ENCODE results near the gene GK. TPM values are rescaled to one million over a fixed set of nuclear protein-coding genes. Genes with fewer than 3 reads are reported as not detected.

GK gene
- total RNA-seq, 1 donor from 2014 or later, result 14.2 TPM

DNA sequence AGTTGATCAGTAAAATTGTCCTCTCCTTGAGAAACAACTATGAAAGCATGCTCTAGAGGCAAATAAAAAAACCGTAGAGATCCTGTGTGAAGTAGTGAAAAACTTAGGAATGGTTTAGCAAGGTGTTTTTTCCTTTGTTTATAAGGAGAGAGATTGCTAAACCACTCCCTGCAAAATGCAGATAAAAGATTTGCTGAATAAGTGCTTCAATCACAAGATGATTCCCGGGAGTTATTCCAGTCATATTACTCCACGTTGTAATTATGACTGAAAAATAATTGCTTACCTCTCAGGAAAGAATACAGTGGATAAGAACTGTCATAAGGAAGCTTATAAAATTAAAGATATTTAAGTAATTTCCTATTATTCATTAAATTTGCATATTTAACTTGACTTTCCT is 2.8 kb downstream of the GK start:
- no peak overlapping the region for H3K27ac ChIP-seq
- intact Hi-C loops (cut with DNase I), result loop anchor here (10.0 kb wide), 1 partner anchor 229 kb away; the partner anchor contains the start of gene TAB3
- H3K4me3 ChIP-seq, result no peak overlapping the region
- no peaks in the 10 kb centered on the region for H3K9me3 ChIP-seq
- TF ChIP-seq, protein P1, sequence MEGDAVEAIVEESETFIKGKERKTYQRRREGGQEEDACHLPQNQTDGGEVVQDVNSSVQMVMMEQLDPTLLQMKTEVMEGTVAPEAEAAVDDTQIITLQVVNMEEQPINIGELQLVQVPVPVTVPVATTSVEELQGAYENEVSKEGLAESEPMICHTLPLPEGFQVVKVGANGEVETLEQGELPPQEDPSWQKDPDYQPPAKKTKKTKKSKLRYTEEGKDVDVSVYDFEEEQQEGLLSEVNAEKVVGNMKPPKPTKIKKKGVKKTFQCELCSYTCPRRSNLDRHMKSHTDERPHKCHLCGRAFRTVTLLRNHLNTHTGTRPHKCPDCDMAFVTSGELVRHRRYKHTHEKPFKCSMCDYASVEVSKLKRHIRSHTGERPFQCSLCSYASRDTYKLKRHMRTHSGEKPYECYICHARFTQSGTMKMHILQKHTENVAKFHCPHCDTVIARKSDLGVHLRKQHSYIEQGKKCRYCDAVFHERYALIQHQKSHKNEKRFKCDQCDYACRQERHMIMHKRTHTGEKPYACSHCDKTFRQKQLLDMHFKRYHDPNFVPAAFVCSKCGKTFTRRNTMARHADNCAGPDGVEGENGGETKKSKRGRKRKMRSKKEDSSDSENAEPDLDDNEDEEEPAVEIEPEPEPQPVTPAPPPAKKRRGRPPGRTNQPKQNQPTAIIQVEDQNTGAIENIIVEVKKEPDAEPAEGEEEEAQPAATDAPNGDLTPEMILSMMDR (IDR thresholded peaks at IDR 0.05), result no peak
- no peaks in the 10 kb centered on the region for H3K4me1 ChIP-seq
- H3K36me3 ChIP-seq, result no peaks in the 10 kb centered on the region
- no peaks in the 10 kb centered on the region for H3K27me3 ChIP-seq
- no peak for DNase-seq (ENCODE audit: low spot score in 2 of 2)

DNA sequence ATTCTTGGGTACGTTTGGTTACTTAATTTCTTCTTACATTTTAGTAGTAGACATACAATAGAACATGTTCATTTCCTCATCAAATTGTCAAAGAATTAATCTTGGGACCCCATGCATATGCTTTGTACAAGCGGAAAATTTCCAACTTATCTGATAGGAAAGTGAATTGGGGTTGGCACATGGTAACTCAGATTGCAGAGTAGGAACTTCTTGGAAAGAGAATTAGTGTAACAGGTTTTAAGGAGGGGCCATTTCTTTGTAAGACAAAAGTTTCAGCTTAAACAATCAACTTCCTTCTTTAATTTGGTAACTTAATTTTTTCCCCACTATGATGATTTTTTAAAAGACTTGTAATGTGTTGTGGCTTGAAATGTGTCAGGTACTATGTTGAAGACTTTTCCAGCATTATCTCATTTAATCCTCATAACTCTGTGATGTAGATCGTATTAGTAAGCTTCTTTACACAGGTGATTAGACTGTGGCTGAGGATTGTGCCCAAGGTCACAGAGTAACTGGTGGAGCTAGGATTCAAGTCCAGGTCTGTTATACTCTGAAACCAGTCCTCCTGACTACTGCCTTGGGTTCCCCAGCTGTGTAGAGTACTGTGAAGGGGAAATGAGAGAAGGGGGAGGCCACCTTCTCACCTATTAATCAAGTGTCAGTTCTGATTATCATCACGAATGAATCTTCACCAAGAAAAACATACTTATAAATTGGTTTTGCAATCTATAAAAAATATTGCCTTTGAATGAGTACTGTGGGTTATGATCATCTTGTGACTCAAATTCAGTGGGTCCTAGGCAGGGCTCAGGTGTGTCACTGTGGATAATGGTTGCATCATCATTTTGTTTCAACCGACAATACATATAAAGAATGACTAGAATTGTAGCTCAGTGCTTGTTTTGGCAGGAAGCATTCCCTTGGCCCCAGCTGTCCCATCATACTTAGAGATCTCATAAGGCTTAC is 4.3 kb downstream of the GK start:
- no peaks in the 10 kb centered on the region for H3K4me1 ChIP-seq
- H3K9me3 ChIP-seq, result no peaks in the 10 kb centered on the region
- H3K4me3 ChIP-seq, result no peak overlapping the region
- no peak overlapping the region for H3K27ac ChIP-seq
- no peaks in the 10 kb centered on the region for H3K36me3 ChIP-seq
- no peaks in the 10 kb centered on the region for H3K27me3 ChIP-seq
- TF ChIP-seq, protein P1 (IDR thresholded peaks at IDR 0.05), result no peak
- intact Hi-C loops (cut with DNase I), result loop anchor here (10.0 kb wide), 1 partner anchor 227 kb away; the partner anchor contains the start of gene TAB3
- DNase-seq (ENCODE audit: low spot score in 2 of 2), result no peak

DNA sequence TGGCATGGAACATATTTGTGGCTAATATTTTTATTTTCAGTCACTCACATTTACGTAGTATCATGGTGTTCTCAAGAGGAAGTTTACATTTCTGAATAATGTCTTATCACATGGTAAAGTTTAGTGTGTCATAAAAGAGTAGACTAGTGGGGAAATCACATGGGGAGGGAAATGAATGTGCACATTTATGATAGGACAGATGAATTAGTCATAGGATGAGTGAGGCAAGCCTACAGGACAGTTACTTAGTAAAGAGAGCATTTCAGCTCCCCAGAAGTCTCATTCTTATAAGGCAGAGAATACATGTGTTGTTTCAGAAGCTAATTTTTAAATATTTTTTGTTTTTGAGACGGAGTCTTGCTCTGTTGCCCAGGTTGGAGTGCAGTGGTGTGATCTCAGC is 6.2 kb downstream of the GK start:
- no peak for DNase-seq (ENCODE audit: low spot score in 2 of 2)
- H3K27ac ChIP-seq, result no peak overlapping the region
- H3K4me3 ChIP-seq, result no peak overlapping the region
- H3K27me3 ChIP-seq, result no peaks in the 10 kb centered on the region
- H3K4me1 ChIP-seq, result no peaks in the 10 kb centered on the region
- H3K9me3 ChIP-seq, result no peaks in the 10 kb centered on the region
- intact Hi-C loops (cut with DNase I), result loop anchor here (10.0 kb wide), 1 partner anchor 225 kb away; the partner anchor contains the start of gene TAB3
- H3K36me3 ChIP-seq, result no peaks in the 10 kb centered on the region
- TF ChIP-seq, protein P1 (IDR thresholded peaks at IDR 0.05), result no peak

DNA sequence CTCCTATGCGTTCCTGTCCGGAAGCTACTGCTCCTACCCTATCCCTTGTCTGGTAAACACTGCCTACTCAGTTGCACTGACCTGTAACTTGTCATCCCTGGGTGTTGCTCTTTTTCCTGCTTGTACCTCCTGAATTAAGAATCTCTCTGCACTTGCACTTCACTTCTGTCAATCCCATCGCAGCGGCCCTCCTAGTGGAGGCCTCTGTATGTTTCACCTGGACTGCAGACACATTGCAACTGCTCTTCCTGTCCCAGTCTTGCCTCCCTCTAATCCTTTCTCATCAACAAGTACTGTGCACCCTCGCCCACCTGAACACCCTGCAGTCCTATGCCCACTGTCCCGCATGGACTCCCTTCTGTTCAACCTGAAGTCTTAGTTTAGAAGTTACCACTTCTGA is 8.0 kb downstream of the GK start:
- TF ChIP-seq, protein P1 (IDR thresholded peaks at IDR 0.05), result no peak

GRCh38 chrX:30663322-30663721 is 10.1 kb downstream of the GK start:
- Histone ChIP-seq H3K36me3 (no peaks in the 10 kb centered on the region), H3K27me3 (no peaks in the 10 kb centered on the region), H3K9me3 (no peaks in the 10 kb centered on the region), H3K27ac (no peak overlapping the region), H3K4me1 (no peaks in the 10 kb centered on the region), H3K4me3 (no peak overlapping the region)
- TF ChIP-seq, protein P1 (IDR thresholded peaks at IDR 0.05), result no peak
- intact Hi-C loops (cut with DNase I), result no loop called here
- no peak for DNase-seq (ENCODE audit: low spot score in 2 of 2)

More for the DNA sequence above, 8.0 kb downstream of the GK start:
- intact Hi-C loops (cut with DNase I), result no loop called here
- Histone ChIP-seq H3K27me3 (no peaks in the 10 kb centered on the region), H3K27ac (no peak overlapping the region), H3K4me1 (no peaks in the 10 kb centered on the region), H3K4me3 (no peak overlapping the region), H3K9me3 (no peaks in the 10 kb centered on the region), H3K36me3 (no peaks in the 10 kb centered on the region)
- no peak for DNase-seq (ENCODE audit: low spot score in 2 of 2)
